22Rv1 (cell line): ENCODE measurements around the gene AUP1.
A peak's percentile ranks its signal among the peaks of the same experiment; 100 is the strongest.

Experiments used
- H3K27ac ChIP-seq: fragments of 450-650 bp; 2 replicates; pipeline ENCODE4 v1.5.1; 2017
- CTCF ChIP-seq: fragments of 450-650 bp; IDR thresholded peaks from 2 replicates; pipeline ENCODE4 v1.5.1; 2017; ENCODE audit warnings: mild to moderate bottlenecking
- ZFX ChIP-seq: fragments of 450-650 bp; IDR thresholded peaks from 2 replicates; pipeline ENCODE4 v1.6.1; 2017; ENCODE audit warnings: antibody characterized with exemption, borderline replicate concordance

Gene AUP1

GRCh38 chr2:74566076-74566753 is 36.7 kb upstream of the AUP1 start:
- no peak overlapping the region for H3K27ac ChIP-seq
- TF ChIP-seq CTCF, result no peak
- TF ChIP-seq ZFX, result no peak

DNA sequence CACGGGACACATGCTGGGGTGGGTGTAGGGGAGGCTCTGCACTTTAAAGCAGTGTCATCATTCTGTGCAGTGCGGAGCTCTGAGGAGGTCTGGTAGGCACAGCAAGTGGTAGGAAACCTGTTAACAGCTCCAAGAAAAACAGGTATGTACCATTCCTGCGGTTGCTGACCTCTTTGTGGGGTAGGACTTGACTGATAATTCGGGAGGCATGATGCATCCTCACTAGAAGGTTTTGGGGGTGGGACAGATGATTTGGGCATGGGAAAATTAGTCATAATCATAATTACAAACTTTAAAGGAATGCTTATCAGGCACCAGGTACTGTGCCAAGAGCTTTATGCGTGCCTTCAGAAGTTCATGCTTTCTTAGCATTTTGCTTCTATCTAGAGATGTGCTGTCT is 34.7 kb upstream of the AUP1 start:
- TF ChIP-seq CTCF, result no peak
- TF ChIP-seq ZFX, result no peak
- no peak overlapping the region for H3K27ac ChIP-seq

GRCh38 chr2:74562126-74562775 is 32.7 kb upstream of the AUP1 start:
- H3K27ac ChIP-seq, result no peak overlapping the region
- TF ChIP-seq CTCF (no peak), ZFX (no peak)

DNA sequence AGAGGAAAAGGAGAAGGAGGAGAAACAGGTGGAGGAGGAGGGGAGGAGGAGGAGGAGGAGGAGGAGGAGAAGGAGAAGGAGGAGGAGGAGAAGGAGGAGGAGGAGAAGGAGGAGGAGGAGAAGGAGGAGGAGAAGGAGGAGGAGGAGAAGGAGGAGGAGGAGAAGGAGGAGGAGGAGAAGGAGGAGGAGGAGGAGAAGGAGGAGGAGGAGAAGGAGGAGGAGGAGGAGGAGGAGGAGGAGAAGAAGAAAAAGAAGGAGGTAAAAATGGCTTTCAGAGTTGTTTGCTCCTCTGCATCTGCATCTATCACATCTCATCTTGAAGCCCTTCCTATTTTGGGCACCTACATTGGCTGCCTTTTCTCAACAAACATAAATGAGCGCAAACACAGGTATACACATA is 31.5 kb upstream of the AUP1 start:
- peak overlapping the region; percentile 67 for H3K27ac ChIP-seq

DNA sequence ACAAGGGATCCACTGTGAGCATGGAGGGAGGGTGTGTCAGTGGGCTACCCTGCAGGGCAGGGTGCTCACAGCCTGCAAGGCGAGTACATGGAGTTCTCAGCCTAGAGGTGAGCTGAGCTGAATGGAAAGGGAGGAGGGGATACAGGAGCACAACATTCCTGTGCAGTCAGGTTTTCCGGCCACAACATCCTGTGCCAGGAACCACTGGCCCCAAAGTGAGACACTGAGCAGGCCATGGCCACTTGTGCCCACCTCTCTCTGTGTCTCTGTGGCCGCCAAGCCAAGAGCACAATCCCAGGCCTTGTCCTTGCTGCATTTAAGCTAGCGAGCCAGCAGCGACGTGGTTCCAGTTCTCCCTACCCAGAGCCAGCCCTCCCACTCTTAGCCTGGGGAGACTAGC is 31.1 kb upstream of the AUP1 start:
- TF ChIP-seq ZFX, result no peak
- no peak for TF ChIP-seq CTCF
- H3K27ac ChIP-seq, result peak overlapping the region; percentile 67

DNA sequence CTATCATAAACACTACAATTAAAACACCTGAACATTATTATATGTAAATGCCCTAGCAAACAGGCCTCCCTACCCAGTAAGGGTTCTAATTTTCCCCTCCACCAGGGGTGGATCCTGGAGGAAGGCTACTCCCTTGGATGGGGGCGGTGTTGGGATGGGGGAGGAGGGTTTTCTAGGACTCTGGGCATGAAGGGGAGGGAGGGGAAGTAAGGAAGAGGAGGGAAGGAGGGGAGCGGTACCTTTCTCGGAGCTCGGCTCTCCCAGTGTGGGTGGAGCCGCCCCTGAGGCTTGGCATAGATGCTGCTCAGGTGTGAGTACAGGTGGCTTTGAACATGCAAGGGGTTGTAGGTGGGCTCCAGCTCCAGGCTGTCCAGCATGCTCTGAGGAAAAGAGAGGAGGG is 30.4 kb upstream of the AUP1 start:
- peak overlapping the region; percentile 67 for H3K27ac ChIP-seq
- TF ChIP-seq CTCF (no peak), ZFX (no peak)

DNA sequence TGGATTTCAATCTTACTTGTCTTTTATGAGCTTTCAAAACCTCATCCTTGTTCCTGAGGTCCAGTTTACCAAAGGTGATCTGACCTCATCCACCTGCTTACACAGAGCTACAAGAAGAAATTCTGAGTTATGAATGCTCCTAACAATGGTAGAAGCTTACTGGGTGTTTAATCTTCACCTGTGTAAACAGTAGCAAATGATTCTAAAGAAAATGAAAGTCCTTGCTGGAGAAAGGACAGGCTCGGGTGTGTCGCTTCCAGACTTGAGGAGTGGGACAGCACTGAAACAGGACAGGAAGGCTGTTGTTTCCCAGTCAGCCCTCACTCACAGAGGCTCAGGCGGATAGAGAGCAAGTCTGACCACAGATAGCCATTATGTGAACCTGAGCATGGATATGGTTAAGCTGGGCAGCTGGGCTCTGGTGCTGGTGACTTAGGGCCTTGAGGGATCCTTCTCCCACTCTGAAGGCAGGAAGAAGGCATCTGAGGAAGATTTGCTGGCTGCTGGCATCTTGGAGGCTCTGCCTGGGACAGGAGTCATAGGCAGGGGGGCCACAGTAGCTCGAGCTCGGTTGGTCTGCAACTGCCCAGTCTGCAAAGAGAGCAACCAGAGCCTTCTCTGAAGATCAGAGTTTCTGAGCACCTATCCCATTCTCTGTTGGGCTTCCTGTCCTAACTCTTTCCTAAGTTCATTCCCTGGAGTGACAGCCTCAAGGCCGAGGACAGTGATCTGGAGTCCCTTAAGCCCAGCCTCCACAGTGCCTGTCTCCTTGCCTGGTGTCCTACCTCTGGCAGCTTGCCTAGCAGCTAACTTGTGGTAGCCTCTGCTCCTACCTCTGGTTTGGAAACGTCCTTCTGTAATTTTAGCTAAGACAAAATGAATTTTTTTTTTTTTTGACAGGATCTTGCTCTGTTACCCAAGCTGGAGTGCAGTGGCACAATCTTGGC is 29.1 kb upstream of the AUP1 start:
- TF ChIP-seq CTCF, result no peak
- TF ChIP-seq ZFX, result no peak
- peak overlapping the region; percentile 67 for H3K27ac ChIP-seq
